Activated T-helper 17 cell treated with anti-CD3 and anti-CD28 coated beads, Interleukin-2, amount 50 U/mL, for 72 hours (primary cell): ENCODE results near the gene DYNLT4. TPM values are rescaled to one million over a fixed set of nuclear protein-coding genes. Genes with fewer than 3 reads are reported as not detected.
"Not testable (repeated sequence)": the region's sequence is repeated elsewhere in the genome, so short reads cannot be mapped to it uniquely, and the experiment has no call there.

Source experiments
- ATAC-seq: fragments of 150-1000 bp; cut with Tn5 transposase; replicated peaks from 2 replicates; pipeline ENCODE4 v1.10.0; 2021; ENCODE audit warnings: mild to moderate bottlenecking, moderate library complexity
- H3K27ac Mint-ChIP-seq: one replicate; pipeline ENCODE4 v1.8.0; 2022; ENCODE audit warnings: mixed read lengths
- H3K27me3 Mint-ChIP-seq: one replicate; pipeline ENCODE4 v1.8.0; 2022; ENCODE audit warnings: mixed read lengths
- H3K36me3 Mint-ChIP-seq: one replicate; pipeline ENCODE4 v1.8.0; 2022; ENCODE audit warnings: low read depth, mild to moderate bottlenecking, mixed read lengths
- H3K4me1 Mint-ChIP-seq: one replicate; pipeline ENCODE4 v1.8.0; 2022; ENCODE audit warnings: mixed read lengths
- H3K4me3 Mint-ChIP-seq: one replicate; pipeline ENCODE4 v1.8.0; 2022; ENCODE audit warnings: mild to moderate bottlenecking, mixed read lengths
- H3K9me3 Mint-ChIP-seq: one replicate; pipeline ENCODE4 v1.8.0; 2022; ENCODE audit warnings: mixed read lengths
- total RNA-seq, 2 donors: library from RNA; stranded (reverse); gene quantifications; one replicate each; pipeline ENCODE4 v1.2.3, GENCODE V29; 2022

The DYNLT4 gene, protein sequence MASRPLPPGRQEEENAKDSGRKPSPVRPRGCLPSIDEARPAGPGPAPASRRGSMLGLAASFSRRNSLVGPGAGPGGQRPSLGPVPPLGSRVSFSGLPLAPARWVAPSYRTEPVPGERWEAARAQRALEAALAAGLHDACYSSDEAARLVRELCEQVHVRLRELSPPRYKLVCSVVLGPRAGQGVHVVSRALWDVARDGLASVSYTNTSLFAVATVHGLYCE
- 1 to 10 TPM in 1 of 2 donors, under 1 TPM in 1; 0.56 to 1.2 TPM for total RNA-seq

DNA sequence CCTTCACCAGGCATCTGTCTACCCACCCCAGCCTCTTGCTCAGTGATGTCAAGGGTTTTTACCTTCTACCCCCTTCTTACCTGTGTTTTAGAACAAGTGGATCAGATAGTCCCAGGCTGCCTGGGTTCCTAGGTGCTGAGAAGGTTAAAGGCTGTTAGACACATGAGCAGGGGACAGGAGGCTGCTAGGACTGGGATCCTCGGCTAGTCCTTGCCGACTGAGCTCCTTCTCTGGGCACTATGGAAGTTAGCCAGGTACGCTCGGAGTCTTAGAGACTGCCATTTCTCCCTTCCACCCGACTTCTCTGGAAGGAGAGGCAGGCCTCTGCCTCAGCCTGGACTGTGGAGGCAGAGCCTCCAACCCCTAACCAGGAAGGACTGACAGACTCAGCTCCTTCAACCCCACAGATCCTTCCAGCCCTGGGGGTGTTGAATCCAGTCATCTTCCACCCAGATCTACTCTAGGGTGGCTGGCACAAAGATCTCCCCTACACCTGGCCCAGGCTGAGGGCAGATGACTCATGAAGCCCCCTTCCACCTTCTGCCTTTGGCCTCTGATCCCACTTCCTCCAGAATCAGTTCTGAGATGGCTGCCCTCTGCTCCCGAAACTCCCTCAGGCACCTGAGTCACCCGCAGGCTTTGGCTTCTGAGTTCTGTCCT, at the start of gene DYNLT4:
Gene DYNLT4, minus strand, starts transcription at position 648 of the 660 bp plus-strand sequence. CDS start 683 bp downstream, outside the sequence.
- ATAC-seq = no peak
- Mint-ChIP-seq H3K36me3 (peaks cover 95% of the 10 kb centered on the region), H3K4me1 (peaks cover 44% of the 10 kb centered on the region), H3K27ac (peak within 1 kb of the TSS; percentile 99), H3K4me3 (peak within 1 kb of the TSS; percentile 91), H3K27me3 (no peaks in the 10 kb centered on the region), H3K9me3 (no peaks in the 10 kb centered on the region)

DNA sequence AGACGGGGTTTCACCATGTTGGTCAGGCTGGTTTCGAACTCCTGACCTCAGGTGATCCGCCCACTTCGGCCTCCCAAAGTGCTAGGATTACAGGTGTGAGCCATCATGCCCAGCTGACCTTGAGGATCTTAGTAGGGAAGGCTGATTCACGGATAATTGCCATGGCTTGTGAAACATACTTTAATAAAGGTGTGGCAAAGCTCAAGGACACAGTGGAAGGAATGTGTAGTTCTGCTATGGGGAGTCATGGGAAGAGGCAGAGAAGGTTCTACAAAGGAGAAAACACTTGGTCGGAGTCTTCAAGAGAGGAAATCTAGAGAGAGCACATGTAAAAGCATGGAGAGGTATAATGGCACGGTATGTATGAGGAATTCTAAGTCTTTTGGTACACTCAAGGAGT, 48.6 kb upstream of the DYNLT4 start:
- H3K9me3 Mint-ChIP-seq = no peaks in the 10 kb centered on the region
- H3K27ac Mint-ChIP-seq = no peak overlapping the region
- H3K27me3 Mint-ChIP-seq = no peaks in the 10 kb centered on the region
- H3K4me3 Mint-ChIP-seq = no peak overlapping the region
- no peak for ATAC-seq
- H3K4me1 Mint-ChIP-seq = peaks cover 5% of the 10 kb centered on the region
- peaks cover 58% of the 10 kb centered on the region for H3K36me3 Mint-ChIP-seq

DNA sequence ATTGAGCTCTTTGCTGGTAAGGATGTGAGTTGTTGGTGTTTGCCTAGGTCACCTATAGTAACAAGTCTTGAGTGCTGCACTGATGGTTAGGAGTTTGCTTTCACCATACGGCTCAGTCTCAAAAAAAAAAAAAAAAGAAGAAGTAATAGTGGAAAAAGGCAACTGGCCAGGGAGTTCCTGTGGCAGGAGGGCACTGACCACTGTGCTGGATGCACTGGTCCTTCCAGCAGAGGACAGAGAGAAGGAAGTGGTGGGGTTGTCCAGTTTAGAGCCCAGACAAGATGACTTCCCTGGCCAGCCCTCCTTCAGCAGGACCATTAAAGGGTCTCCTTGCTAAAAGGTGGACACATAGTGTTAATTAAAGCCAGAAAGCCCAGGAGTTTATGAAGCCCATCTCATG, 47.8 kb upstream of the DYNLT4 start:
- Mint-ChIP-seq H3K27ac (no peak overlapping the region), H3K27me3 (no peaks in the 10 kb centered on the region), H3K4me1 (peaks cover 5% of the 10 kb centered on the region), H3K9me3 (no peaks in the 10 kb centered on the region), H3K4me3 (no peak overlapping the region), H3K36me3 (peaks cover 66% of the 10 kb centered on the region)
- ATAC-seq = no peak

DNA sequence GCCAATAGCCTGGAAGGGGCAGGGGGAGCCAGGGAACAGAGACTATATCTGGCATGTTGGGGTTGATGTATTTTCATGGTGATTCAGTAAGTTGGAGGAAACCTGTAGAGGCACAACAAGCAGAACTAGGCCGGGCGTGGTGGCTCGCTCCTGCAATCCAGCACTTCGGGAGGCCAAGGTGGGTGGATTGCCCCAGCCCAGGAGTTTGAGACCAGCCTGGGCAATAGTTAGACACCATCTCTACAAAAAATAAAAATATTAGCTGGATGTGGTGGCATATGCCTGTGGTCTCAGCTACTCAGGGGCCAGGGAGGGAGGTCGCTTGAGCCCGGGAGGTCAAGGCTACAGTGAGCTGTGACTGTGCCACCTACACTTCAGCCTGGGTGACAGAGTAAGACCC, 46.0 kb upstream of the DYNLT4 start:
- peaks cover 71% of the 10 kb centered on the region for H3K36me3 Mint-ChIP-seq
- no peaks in the 10 kb centered on the region for H3K27me3 Mint-ChIP-seq
- ATAC-seq = no peak
- no peaks in the 10 kb centered on the region for H3K9me3 Mint-ChIP-seq
- H3K4me3 Mint-ChIP-seq = no peak overlapping the region
- H3K27ac Mint-ChIP-seq = no peak overlapping the region
- H3K4me1 Mint-ChIP-seq = peaks cover 5% of the 10 kb centered on the region

DNA sequence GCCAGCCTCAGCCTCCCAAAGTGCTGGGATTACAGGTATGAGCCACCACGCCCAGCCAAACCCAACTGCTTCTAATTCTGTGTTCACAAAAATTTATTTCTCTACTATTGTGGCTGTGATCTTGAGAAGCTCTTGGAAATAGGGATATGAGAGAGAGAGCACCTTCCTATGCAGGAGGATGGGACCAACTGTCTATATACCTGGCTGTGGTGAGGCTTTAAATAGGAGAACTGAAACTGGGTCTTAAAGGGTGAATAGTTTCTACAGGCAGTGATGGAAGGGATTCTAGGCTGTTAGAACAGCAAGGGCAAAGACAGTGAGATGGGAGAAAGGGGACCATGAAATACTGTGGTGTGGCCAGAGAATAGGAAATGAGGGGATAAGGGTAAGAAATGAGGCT, 44.2 kb upstream of the DYNLT4 start:
- peaks cover 54% of the 10 kb centered on the region for H3K36me3 Mint-ChIP-seq
- no peaks in the 10 kb centered on the region for H3K9me3 Mint-ChIP-seq
- no peaks in the 10 kb centered on the region for H3K27me3 Mint-ChIP-seq
- peaks cover 5% of the 10 kb centered on the region for H3K4me1 Mint-ChIP-seq
- no peak overlapping the region for H3K4me3 Mint-ChIP-seq
- H3K27ac Mint-ChIP-seq = no peak overlapping the region
- ATAC-seq = no peak

DNA sequence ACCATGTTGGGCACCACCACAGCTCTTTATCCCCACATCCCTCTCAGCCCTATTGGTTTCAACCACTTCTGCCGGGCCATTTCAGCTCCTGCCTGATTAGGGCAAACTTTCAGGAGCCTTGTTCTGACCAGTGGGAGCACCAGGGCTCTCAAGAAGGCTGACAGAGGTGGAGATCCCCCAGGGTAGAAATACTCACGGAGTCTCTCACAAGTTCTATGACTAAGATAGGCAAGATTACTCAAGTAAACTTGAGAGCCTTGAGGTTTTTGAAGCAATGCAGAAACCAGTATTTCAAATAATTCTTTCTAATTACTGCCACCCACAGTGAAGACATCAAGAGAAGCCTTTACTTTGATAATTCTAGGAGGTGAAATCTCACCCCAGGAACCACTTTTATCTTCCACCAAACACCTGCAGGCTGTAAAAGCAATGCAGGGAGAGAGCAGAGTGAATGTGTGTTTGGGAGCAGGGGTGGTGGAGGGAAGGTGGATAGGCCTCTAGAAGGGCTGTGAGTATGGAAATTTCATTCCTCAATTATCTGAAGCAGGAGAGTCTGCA, 42.5 kb upstream of the DYNLT4 start:
- Mint-ChIP-seq H3K27me3 (no peaks in the 10 kb centered on the region), H3K27ac (peak overlapping the region; percentile 70)
- ATAC-seq = peak; percentile 55

DNA sequence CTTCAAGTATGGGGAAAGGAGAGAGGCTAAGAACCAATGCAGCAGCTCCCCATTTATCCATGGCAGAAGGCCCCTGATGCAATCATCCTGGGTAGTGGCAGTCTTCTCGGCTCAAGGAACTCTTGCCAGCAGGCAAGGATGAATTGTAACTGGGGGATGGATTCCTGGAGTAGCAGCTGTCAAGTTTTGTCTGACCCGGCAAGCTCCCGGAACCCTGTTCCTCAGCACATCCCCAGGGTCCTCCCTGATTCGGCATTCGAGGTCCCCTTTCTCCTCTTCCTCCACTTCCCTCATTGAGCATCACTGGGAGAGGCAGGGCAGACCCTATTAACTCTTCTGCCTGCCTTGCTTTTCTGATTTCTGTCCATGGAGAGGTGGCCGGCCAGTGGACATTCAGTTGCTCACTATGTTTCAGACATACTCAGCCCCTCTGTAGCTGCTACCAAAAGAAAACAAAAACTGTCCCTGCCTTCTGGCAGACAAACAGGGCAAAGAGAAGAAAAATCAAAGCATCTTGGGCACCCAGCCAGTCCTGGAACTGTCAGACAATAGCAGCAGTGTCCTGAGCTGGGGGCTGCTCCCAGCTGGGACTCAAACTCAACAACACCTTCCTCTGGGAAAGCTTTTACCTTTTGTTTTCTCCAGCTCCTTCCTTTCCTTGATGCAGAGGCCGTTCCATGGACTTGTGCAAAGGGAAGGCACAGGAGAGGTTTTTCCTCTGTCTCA, 41.5 kb upstream of the DYNLT4 start:
- Mint-ChIP-seq H3K4me3 (no peak overlapping the region), H3K27ac (peak overlapping the region; percentile 70), H3K27me3 (peaks cover 4% of the 10 kb centered on the region), H3K4me1 (no peaks in the 10 kb centered on the region), H3K36me3 (peaks cover 30% of the 10 kb centered on the region), H3K9me3 (no peaks in the 10 kb centered on the region)
- ATAC-seq = no peak

More for the DNA sequence above, 42.5 kb upstream of the DYNLT4 start:
- Mint-ChIP-seq H3K9me3 (no peaks in the 10 kb centered on the region), H3K4me3 (no peak overlapping the region), H3K4me1 (no peaks in the 10 kb centered on the region), H3K36me3 (peaks cover 38% of the 10 kb centered on the region)

DNA sequence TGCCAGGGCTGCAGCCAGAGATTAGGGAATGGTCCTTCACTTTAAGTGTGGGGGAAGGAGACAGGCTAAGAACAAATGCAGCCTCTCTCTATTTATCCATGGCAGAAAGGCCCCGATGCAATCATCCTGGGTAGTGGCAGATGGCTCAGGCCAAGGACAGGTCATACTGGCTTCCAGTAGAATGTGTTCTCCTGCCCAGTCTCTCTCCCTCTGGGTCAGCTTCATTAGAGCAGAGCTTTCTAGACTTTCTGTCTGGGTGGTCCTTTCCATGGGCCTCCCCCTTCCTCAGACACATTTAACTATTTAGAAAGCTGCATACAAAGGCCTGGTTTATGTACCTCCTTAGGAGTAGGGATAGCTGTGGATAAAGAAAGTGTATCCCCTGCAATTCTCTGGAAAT, 40.7 kb upstream of the DYNLT4 start:
- peaks cover 24% of the 10 kb centered on the region for H3K36me3 Mint-ChIP-seq
- H3K27me3 Mint-ChIP-seq = peaks cover 4% of the 10 kb centered on the region
- no peak for ATAC-seq
- H3K27ac Mint-ChIP-seq = no peak overlapping the region
- no peak overlapping the region for H3K4me3 Mint-ChIP-seq
- no peaks in the 10 kb centered on the region for H3K4me1 Mint-ChIP-seq
- H3K9me3 Mint-ChIP-seq = no peaks in the 10 kb centered on the region

DNA sequence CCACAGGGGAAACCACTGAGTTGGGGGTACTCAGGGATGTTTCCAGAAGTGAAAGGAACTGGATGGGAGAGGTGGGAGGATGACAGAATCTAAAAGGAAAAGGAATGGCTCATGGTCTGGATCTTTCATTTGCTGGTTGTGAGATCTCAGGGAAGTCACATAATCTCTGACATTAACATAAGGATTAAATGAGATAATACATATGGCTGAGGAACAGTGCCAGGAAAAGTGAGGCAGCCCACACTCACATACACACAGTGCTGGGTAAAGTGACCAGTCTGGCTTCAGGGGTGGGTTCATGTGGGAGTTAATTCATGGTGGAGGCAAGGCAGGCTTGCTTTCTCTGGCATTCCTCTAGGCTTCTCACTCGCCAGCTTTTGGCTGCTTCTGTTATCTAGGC, 39.8 kb upstream of the DYNLT4 start:
- H3K4me1 Mint-ChIP-seq = no peaks in the 10 kb centered on the region
- H3K9me3 Mint-ChIP-seq = no peaks in the 10 kb centered on the region
- peaks cover 9% of the 10 kb centered on the region for H3K27me3 Mint-ChIP-seq
- H3K27ac Mint-ChIP-seq = no peak overlapping the region
- ATAC-seq = no peak
- H3K36me3 Mint-ChIP-seq = peaks cover 21% of the 10 kb centered on the region
- H3K4me3 Mint-ChIP-seq = no peak overlapping the region

DNA sequence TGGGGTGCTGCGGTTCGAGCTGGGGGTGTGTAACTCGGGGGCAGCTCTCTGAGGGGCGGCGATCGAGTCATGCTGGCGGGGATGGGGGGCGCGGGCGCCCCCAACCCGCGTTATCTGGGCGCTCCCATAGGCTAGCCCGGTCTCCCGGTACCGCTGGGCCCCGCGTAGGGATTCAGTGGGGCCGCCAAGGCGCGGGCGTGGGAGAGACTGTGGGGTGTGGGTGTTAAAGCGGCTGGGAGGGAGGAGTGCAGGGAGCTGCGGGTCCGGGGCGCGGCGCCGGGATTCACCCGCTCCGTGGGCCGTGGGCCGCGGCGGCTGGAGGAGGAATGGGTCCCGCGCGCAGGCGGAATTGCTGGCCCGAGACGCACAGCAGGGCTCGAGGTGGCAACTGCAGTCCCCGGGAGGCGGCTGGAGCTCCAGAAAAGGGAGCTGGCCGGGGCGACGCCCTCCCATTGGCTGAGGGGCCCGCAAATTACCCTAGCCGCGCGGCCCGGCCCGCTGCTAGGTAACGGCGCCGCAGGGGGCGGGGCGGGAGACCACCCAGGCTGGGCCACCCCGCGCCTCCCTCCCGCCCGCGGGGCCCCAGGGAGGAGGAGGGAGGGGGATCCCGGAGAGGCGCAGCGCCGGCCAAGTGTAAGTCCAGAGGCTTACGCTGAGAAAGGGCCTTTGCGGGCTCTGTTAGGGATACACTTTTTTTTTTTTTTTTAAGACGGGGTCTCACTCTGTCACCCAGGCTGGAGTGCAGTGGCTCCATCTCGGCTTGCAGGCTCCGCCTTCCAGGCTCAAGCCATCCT, 35.9 kb upstream of the DYNLT4 start, which contains the start of gene PTCH2:
Gene PTCH2, minus strand, starts transcription at position 392 of the 794 bp plus-strand sequence. Its CDS starts 321 bp downstream, at position 71.
- ATAC-seq = peak; percentile 45
- Mint-ChIP-seq H3K4me1 (no peaks in the 10 kb centered on the region), H3K36me3 (no peaks in the 10 kb centered on the region), H3K27me3 (peaks cover 22% of the 10 kb centered on the region), H3K27ac (no peak within 1 kb of the TSS), H3K9me3 (no peaks in the 10 kb centered on the region), H3K4me3 (peak within 1 kb of the TSS; percentile 22)

DNA sequence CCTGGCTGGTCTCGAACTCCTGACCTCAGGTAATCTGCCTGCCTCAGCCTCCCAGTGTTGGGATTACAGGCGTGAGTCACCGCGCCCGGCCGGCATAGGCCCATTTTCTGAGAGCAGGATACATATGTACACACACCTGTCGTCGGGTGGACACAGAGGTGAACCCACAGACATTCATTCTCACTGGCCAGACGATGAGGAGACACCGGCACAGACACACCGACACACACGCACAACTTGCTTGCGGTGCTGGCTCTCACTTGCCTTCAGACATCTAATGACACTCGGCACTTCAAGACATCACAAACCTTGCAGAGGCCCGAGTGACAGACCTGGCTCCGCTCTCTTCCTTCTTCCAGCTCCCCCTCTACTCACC, 35.3 kb upstream of the DYNLT4 start:
- no peak for ATAC-seq
- no peaks in the 10 kb centered on the region for H3K9me3 Mint-ChIP-seq
- no peaks in the 10 kb centered on the region for H3K36me3 Mint-ChIP-seq
- peak overlapping the region; percentile 22 for H3K4me3 Mint-ChIP-seq
- peaks cover 22% of the 10 kb centered on the region for H3K27me3 Mint-ChIP-seq
- no peak overlapping the region for H3K27ac Mint-ChIP-seq
- no peaks in the 10 kb centered on the region for H3K4me1 Mint-ChIP-seq

DNA sequence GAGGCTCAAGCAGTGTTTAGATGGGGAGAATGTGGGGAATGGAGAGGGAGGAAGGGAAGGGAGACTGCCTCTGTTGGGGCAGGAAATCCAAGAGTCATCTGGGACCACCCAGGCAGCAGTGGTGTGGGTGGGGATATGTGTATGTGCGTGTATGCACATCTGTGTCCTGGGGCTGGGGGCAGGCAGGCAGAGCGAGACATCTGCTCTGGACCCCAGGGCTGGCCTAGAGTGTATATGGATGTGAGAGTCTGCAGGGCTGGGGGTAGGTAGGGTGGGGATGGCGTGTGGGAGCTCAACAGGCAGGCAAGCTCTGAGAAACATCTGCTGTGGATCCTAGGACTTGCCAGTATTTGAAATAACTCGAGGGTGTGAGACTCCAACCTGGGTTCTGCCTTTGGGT, 32.4 kb upstream of the DYNLT4 start:
- no peak overlapping the region for H3K27ac Mint-ChIP-seq
- H3K27me3 Mint-ChIP-seq = peaks cover 22% of the 10 kb centered on the region
- H3K4me1 Mint-ChIP-seq = peaks cover 10% of the 10 kb centered on the region
- no peak for ATAC-seq
- H3K36me3 Mint-ChIP-seq = no peaks in the 10 kb centered on the region
- H3K4me3 Mint-ChIP-seq = no peak overlapping the region
- no peaks in the 10 kb centered on the region for H3K9me3 Mint-ChIP-seq

DNA sequence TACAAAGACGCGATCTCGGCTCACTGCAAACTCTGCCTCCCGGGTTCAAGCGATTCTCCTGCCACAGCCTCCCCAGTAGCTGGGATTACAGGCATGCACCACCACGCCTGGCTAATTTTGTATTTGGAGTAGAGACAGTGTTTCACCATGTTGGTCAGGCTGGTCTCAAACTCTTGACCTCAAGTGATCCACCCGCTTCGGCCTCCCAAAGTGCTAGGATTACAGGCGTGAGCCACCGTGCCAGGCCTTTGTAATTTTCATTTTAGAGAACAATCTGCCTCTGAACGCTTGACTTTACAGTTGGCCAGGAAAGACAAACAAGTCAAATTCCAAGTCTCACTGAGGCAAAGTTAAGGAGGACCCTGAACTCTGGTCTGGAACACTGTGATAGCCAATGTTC, 31.1 kb upstream of the DYNLT4 start:
- not testable (repeated sequence) for H3K9me3 Mint-ChIP-seq, ATAC-seq, H3K4me3 Mint-ChIP-seq, H3K27ac Mint-ChIP-seq, H3K36me3 Mint-ChIP-seq
- peaks cover 19% of the 10 kb centered on the region for H3K27me3 Mint-ChIP-seq
- peaks cover 14% of the 10 kb centered on the region for H3K4me1 Mint-ChIP-seq
